Stimulated activated CD4-positive, alpha-beta T cell treated with anti-CD3 and anti-CD28 coated beads, Interleukin-1b, Interleukin-23, amount 100 ng/mL, for 1 hour (primary cell): ENCODE data around the gene CHIC2.
"Not testable (repeated sequence)": the region's sequence is repeated elsewhere in the genome, so short reads cannot be mapped to it uniquely, and the experiment has no call there.

Source experiments
- DNase-seq, 2 donors: peaks; one replicate each; pipeline ENCODE4 v3.0.0-alpha.2; 2020; ENCODE audit warnings: low read depth in 2 of 2

CHIC2 gene

DNA sequence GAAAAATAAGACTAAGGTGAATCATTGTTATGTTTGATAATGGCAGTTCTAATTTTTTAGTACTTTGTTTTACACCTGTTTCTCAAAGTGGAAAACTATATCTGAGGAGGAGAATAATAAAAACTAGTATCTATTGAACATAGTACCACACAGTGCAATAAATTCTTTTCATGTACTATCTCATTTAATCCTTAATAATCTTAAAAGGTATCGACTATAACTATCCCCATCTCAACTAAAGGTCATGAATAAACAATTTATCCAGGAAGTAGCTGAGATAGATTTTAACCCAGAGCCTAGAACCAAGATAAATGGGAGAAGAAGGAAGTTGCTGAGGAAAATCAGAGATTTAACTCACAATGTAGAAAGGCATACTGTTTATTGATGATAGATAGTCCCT lies 2.5 kb downstream of the CHIC2 start:
- DNase-seq: no peak

DNA sequence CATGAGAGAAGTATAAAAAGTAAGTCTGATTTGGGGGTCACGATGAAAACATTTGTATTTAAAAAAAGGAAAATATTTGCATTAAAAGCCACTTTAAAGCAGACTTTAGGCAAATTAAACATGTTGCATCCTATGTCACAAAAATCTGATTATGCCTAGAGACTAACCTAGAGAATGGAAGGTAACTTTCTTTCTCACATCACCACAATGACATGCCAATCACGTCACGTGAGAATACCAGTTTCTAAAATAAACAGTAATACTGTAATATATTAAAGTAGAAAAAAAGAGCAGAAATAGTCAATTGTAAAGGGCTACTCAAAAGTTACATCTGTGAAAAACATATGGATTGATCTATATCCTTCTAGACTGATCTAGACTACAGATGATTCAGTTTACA lies 3.3 kb downstream of the CHIC2 start:
- no peak for DNase-seq

DNA sequence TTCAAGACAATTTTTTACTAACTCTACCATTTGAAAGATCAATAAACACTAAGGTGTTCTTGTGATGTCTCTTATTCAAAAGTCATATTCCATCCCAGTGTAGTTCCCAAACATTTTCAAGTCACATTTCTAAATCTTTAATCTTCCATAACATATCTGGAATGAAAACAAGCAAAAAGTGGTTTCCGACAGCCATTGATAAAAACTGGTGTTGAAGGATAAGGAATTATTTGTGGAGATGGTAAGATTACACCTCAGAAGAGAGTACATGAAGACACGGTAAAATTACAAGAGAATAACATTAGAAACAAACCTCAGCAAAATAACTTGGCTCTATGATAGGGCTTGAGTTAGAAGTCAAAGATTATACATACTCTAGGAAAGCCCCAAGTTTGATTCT lies 4.3 kb downstream of the CHIC2 start:
- DNase-seq: no peak

DNA sequence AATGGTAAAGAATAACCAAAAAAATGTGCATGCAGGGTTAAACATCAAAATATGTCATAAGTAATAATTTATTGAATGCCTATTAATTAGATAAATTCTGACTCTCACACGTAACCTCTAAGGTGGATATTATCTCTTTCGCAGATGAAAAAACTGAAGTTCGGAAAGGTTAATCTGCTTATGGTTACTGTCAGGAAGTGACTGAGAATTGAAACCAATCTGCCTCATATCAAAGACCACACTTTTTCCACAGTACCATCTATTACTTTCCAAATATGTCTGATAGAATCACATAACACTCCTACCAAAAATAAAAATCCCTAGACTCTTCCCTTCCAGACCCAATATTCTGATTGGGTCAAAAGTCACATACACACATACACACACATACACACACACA lies 6.2 kb downstream of the CHIC2 start:
- DNase-seq: no peak

DNA sequence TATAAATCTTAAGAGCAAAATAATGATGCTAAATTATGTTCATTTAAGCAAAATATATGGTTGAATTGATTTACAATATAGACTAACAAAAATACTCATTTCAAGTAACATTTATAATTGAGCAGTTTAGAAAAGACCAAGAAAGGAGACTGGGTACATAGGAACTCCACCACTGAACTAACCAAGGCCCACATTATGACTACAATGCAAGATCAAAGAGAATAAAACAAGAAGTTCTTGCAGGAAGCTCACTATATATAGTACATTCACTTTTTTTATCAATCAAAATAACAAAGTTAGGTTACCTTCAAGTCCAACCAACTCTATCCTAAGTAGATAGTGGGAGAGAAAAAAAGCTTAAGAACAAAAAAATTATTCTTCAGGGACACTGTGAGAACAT lies 8.0 kb downstream of the CHIC2 start:
- DNase-seq: no peak

DNA sequence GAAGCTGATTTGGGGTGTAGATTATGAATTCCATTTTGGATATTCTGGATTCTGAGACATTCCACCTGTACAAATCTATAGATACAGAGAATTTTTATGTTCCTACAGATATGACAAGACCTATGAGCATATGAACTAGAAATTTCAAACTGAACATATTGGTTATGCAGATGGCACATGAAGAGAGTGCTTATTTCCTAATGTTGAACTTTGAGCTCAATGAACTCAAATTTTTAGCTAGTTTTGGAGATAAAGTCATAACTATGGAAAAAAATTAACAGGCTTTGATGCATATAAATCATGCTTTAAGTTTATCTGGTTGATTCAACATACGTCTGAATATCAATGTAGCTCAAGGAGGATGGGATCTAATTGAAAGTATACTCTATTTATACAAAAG lies 8.9 kb downstream of the CHIC2 start:
- no peak for DNase-seq

DNA sequence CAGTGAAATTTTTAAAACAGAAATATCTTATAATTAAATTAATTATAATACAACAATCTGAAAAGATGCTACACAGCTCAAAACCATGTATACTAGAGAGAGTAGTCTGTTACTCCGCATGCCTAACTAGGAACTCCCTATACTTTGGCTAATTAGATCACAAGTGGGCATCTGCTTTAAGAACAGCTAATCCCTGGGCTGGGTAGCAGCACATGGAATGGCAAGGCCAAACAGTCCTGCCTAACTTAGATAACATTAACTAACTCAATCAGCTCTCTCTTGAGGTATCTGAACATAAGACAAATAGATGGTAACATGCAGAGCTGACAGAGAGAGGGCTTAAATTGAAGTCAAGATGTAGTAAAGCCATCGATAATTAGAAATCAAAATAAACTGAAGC lies 9.9 kb downstream of the CHIC2 start:
- no peak for DNase-seq

DNA sequence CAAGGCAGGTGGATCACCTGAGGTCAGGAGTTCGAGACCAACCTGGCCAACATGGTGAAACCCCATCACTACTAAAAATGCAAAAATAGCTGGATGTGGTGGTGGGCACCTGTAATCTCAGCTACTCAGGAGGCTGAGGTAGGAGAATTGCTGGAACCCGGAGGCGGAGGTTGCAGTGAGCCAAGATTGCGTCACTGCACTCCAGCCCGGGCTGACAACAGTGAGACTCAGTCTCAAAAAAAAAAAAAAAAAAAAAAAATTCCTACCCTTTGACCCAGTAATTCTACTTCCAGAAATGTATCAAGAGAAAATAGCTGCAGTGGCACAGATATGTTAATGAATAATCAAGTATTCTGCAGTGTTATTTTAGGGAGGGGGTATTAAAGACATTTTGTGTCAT lies 11.1 kb downstream of the CHIC2 start:
- DNase-seq: not testable (repeated sequence)

DNA sequence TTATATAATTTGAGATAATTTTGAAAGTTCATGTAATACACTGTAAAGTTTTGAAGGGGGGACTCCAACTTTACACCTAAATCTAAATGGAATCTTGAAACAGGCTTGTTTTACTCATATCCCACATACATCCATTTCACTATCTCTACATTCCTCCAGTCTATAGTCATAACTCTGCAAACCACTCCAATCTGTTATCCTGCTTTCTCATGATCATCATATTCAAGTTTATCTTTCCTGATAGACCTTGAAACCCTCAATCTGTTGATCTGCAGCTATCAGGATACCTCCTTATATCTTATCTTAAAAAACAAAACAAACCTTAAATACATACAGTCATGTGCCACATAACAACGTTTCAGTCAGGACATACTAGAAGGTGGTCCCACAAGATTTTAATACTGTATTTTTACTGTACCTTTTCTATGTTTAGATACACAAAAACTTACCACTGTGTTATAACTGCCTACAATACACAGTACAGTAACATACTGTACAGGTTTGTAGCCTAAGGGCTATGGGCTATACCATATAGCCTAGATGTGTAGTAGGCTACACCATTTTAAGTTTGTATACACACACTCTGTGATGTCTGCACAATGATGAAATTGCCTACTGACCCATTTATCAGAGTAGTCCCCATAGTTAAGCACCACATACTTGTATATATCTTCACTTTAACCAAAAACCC lies 14.0 kb downstream of the CHIC2 start:
- DNase-seq: no peak

DNA sequence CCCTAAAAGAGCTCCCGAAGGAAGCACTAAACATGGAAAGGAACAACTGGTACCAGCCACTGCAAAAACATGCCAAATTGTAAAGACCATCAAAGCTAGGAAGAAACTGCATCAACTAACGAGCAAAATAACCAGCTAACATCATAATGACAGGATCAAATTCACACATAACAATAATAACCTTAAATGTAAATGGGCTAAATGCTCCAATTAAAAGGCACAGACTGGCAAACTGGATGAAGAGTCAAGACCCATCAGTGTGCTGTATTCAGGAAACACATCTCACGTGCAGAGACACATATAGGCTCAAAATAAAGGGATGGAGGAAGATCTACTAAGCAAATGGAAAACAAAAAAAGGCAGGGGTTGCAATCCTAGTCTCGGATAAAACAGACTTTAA lies 20.8 kb downstream of the CHIC2 start:
- not testable (repeated sequence) for DNase-seq

DNA sequence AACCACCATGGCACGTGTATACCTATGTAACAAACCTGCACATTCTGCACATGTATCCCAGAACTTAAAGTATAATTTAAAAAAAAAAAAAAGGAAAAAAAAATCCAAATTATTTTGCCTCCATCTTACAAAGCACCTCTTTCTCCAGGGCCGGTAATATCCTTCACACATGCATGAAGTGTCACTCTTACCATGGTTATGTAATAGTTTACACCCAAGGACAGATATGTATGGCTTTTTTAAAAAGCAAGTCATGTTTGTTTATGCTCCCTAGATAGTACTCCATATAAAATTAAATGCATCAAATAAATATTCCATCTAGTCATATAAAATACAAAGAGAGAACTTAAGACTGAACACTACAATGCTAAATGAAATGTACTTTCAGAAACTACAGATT lies 22.5 kb downstream of the CHIC2 start:
- no peak for DNase-seq

DNA sequence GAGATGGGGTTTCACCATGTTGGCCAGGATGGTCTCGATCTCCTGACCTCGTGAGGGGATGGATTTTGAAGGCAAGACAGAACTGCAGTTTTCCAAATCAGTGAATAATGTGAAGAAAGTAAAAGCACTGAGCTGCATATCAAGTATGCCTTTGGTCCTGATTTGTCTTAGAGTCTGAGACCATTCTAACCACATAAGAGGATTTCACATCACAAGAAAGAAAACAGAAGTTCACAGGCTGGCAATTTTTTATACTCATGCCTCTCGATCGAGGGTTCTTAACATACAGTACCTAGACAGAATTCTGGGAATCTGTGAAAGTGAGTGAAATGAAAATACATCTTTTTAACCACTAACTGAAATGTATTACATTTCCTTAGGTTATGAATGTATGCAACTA lies 23.3 kb downstream of the CHIC2 start:
- DNase-seq: no peak

DNA sequence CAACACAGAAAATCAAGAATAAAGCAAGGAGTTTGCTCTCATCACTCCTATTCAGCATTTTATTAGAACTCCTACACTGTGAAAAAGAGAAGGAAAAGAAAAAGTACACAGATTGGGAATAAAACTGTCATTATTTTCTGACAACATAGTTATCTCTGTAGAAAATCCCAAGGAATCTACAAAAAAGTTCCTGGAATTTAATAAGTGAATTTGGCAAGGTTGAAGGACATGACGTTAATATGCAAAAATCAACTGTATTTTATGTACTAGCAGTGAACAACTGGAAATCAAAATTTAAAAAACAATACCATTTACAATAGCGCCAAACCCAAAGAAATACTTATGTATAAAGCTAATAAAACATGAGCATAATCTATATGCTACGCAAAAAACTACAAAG lies 26.3 kb downstream of the CHIC2 start:
- DNase-seq: no peak

DNA sequence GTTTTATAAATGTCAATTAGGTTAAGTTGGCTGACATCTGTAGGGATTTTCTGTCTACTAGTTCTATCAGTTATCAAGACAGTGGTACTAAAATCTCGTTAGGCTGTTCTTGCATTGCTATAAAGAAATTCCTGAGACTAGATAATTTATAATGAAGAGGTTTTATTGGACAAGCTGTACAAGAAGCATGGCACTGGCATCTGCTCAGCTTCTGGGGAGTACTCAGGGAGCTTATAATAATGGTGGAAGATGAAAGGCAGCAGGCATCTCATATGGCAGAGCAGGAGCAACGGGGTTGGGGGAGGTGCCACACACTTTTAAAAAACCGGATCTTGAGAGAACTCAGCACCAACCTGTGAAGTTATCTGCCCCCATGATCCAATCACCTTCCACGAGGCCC lies 28.2 kb downstream of the CHIC2 start:
- no peak for DNase-seq

DNA sequence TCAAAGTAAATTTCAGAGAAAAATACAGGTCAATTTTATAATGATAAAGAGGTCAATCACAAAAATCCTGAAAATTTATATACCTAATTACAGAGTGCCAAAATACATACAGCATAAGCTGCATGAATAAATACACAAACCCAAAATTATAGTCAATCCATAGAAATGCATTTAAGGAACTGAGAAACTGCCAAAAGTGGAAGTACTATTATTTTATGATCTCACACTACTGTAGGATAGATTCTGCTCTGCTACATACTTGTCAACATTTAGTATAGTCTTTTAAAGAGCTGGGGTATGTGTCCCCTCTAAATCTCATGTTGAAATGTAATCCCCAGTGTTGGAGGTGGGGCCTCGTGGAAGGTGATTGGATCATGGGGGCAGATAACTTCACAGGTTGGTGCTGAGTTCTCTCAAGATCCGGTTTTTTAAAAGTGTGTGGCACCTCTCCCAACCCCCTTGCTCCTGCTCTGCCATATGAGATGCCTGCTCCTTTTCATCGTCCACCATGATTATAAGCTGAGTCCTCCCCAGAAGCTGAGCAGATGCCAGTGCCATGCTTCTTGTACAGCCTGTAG lies 31.8 kb downstream of the CHIC2 start:
- no peak for DNase-seq

DNA sequence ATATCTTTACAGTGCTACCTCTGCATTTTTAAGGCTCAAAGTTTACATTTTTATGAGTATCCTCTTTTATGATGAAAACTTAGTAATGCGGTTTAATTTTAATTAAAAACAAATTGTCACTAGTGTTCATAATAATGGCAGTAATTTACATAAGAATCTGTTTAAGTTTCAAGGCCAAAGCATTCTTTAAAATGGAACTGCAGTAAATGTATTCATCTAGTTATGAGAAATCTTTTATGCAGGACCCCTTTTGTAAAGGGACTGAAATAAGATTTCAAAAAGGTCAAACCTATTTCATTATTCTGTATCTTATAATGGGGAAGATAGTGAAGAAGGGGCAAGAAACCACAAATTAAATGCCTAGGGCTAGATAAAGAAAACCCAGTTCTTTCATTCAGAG lies 37.1 kb downstream of the CHIC2 start:
- no peak for DNase-seq

DNA sequence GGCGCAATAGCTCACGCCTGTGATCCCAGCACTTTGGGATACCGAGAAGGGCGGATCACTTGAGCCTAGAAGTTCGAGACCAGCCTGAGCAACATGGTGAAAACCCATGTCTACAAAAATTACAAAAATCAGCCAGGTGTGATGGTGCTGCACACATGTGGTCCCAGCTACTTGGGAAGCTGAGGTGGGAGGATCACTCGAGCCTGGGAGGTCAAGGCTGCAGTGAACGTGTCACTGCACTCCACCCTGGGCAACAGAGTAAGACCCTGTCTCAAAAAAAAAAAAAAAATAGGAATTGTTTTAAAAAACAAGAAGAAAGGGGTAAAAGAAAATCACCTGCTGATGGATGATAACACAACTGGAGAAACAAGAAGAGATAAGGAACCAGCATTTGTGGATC lies 38.8 kb downstream of the CHIC2 start:
- DNase-seq: no peak

DNA sequence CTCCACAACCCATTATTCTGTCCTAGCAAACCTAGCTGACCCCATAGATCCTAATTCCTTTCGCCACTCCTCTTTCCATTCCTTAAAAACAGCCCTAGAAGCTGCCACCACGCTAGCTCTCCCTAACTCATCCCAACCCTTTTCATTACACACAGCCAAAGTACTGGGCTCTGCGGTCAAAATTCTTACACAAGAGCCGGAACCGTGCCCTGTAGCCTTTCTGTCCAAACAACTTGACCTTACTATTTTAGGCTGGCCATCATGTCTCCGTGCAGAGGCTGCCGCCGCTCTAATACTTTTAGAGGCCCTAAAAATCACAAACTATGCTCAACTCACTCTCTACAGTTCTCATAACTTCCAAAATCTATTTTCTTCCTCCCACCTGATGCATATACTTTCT lies 41.4 kb downstream of the CHIC2 start:
- DNase-seq: not testable (repeated sequence)

DNA sequence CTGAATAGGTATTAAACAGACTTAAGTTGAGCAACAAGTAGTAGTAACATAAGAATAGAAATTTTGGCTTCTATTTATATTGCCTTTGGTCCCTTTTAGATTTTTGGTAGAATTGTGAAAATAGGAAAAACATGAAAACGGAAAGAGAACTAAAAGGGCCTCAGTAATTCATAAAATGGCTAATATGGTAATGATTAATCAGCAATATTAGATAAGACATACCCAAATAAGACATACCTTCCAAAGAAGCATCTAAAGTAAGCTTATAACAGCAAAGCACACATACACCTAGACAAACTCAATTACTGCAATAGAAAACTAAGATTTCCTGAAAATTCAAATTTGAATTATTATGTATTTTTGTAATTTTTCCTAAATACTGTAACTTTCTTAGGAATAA lies 46.4 kb downstream of the CHIC2 start:
- DNase-seq: no peak

DNA sequence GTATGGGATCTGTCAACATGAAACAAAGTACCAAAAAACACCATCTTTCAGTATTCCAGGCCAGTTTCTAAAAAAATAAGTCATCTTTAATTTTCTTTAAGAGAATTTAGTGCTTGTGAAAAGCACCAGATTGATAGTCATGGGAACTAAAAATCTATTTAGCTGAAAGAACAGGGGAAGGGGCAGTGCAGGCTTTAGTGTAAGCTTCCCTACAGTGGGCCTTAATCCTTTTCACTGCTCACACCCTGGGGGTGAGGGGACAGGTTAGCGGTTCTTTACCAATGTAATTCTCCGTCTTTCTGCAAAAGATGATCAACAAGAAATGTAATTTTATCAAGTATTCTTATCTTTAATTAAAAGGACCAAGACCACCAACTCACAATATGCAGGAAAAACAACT lies 47.1 kb downstream of the CHIC2 start:
- no peak for DNase-seq

DNA sequence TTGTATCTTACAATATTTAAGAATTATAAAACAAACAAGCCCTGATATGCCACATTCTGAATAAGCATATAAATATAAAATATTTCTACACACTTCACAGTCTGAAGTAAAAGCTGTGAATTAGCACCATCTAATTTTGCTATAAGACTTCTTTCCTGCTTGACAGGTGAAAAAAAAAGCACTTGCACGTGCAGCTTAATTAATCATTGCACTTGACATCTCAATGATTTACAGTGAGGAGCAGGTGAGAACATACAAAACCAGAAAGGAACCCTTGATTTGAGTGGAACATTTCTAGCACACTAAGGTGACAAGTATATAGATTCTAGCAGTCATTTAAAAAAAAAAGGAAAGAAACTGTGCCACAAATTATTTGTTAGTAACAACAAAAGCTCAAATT lies 47.9 kb downstream of the CHIC2 start:
- no peak for DNase-seq

DNA sequence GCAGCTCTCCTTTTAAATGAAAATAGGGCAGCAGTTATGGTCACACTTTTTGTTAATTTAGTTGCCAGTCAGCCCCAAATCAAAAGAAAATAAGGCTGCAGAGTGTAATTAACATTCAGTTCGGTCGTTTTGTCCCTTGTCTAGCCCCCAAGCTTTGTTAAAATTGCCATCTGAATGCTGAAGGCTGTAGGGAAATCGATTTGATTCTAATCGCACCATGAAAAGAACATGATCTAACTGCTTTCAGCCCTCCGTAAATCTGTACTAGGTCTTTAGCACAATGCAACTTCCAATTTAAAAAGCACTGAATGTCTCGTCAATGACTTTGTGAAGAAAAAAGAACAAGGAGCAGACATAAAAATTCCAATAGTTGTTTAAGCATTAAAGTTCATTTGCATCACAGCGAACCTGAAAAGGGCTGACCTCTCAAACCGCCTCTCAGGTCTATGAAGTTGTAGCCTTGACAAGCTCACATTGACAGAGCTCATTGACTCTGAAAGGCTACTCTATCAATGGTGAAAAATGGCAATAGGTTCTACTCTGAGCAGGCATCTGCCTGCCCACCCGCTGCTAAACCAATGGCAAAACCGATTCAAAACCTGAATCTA lies 48.9 kb downstream of the CHIC2 start:
- DNase-seq: no peak

DNA sequence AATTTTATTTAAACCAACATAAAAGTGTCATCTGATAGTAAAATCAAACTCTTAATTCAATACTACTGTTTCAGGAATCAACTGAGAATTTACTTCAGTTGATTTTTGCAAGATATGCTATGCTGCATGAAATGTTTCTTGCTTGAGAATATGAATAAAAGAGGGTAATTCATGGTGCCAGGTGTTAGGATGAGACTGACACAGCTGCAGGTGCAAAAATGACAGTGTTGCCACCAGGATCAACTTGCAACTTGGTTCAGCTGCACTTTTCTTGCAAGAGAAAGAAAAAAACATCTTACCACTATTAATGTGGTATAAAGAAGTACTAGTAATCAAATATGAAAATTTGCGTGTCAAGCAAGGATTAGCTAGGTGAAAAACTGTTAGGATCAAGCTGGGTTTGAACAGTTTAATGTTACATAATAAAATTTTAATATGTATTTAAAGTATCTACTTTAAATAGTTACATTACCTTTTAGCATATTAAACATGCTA lies 49.7 kb downstream of the CHIC2 start:
- DNase-seq: no peak

DNA sequence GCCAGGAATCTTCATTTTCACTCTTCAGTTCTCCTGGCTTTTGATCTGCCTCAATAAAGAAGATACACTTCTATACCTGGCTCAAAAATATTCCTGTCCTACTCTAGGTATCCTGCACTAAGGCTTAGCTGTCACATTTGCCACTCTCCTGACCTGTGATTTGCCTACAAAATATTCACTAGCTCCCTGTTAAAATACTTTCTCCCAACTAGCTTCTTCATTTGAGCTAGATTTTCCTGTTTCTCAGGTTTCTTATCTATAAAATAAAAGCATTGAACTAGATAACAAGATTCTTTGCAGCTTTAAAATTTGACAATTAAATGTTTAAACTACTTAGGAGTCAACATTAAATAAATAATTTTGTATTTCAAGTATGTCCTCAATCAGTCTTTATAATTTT lies 53.2 kb downstream of the CHIC2 start:
- no peak for DNase-seq
